Adrenal gland (tissue), 12 donors: ENCODE measurements around the gene THSD4. TPM values are rescaled to one million over a fixed set of nuclear protein-coding genes. Genes with fewer than 3 reads are reported as not detected.

Experiments used
- DNase-seq, 7 donors: peaks; one replicate each; pipeline ENCODE4 v3.0.0-alpha.2; 2019 to 2020
- H3K27ac ChIP-seq, 5 donors: fragments of 200-600 bp; sonication (generic) in 4 of 5; 1 replicate in 3 of 5; 2 replicates in 2 of 5; pipeline versions ENCODE4 v1.5.1 to v1.8.0; 2016 to 2020; ENCODE audit warnings: mild to moderate bottlenecking in 1 of 5
- H3K27me3 ChIP-seq: fragments of 200-600 bp; 2 replicates; pipeline ENCODE4 v1.8.0; 2021
- H3K36me3 ChIP-seq, 2 donors: fragments of 200-600 bp; replicated peaks in 1 of 2; 1 replicate in 1 of 2; 2 replicates in 1 of 2; pipeline versions ENCODE4 v1.5.1 to v1.8.0; 2018 to 2022
- H3K4me1 ChIP-seq, 2 donors: fragments of 200-600 bp; replicated peaks in 1 of 2; 1 replicate in 1 of 2; 2 replicates in 1 of 2; pipeline versions ENCODE4 v1.5.1 to v1.8.0; 2018 to 2021
- H3K4me3 ChIP-seq, 4 donors: fragments of 200-600 bp; sonication (generic) in 3 of 4; one replicate each; pipeline ENCODE4 v1.5.1; 2016 to 2018
- H3K9me3 ChIP-seq, 3 donors: fragments of 200-600 bp; sonication (generic) in 1 of 3; replicated peaks in 1 of 3; 1 replicate in 2 of 3; 2 replicates in 1 of 3; pipeline versions ENCODE4 v1.5.1 to v1.8.0; 2016 to 2021
- POLR2A ChIP-seq, 2 donors: fragments of 450-650 bp; IDR thresholded peaks; one replicate each; pipeline ENCODE4 v1.6.1; 2017; ENCODE audit warnings: antibody characterized with exemption in 2 of 2, mild to moderate bottlenecking in 2 of 2, moderate library complexity in 1 of 2
- WGBS, 4 donors: extraction: QIAGEN DNeasy Blood & Tissue Kit in 2 of 4; methylation state at CpG; one replicate each; pipeline versions ENCODE4 v1.1.5 to v1.1.7; 2013 to 2017; 5-methylcytosine and 5-hydroxymethylcytosine counted together
- intact Hi-C, 2 donors: fragments of 100-400 bp; cut with DNase I; formaldehyde crosslinking; loops; one replicate each; pipeline versions ENCODE4 v1.14.1 to v1.15.0; 2022 to 2023
- polyA plus RNA-seq, 3 donors: library from polyadenylated mRNA; stranded (reverse); fragments of 200-250 nt in 2 of 3; fragments of 350-450 nt in 1 of 3; fragmentation: Illumina TruSeq in 1 of 3; extraction: RNeasy Lipid Tissue Mini Kit (QIAGEN cat#74804) in 1 of 3; gene quantifications; one replicate each; pipeline ENCODE4 v1.2.3, GENCODE V29; 2013 to 2014
- total RNA-seq, 9 donors: library from RNA; depleted of rRNA in 4 of 9; stranded (reverse); fragments of >200 nt in 4 of 9; fragments of 120-200 nt in 1 of 9; fragmentation: NEBNext Ultra II Directional in 1 of 9; extraction: Animal tissue kit (Norgen Biotek cat#: 25700) in 1 of 9; gene quantifications; one replicate each; pipeline versions ENCODE4 v1.1.0 to v1.2.4, GENCODE V29; 2013 to 2023
- TF ChIP-seq, protein P1 (sequence below), 6 experiments: fragments of 450-650 bp in 4 of 6; fragments of 200-600 bp in 2 of 6; sonication (generic) in 1 of 6; IDR thresholded peaks; 1 replicate in 5 of 6; 2 replicates in 1 of 6; pipeline versions ENCODE4 v1.5.1 to v1.8.0; 2016 to 2021; ENCODE audit warnings: antibody characterized with exemption in 6 of 6, mild to moderate bottlenecking in 2 of 6, moderate library complexity in 1 of 6
- donor health status: healthy with polysubstance abuse.
- donor health status: Bipolar disorder and iron deficiency.
- donor health status: DM: yes; HTN: yes; CAD: no.
- donor health status: DM: no; HTN: no; CAD: no.
- donor health status: DM: no; HTN: no; CAD: no.
- donor health status: DM: yes; HTN: yes; CAD: no.

The THSD4 gene
- total and polyA plus RNA-seq, 12 donors: 5.3 to 53.2 (median 23.2) TPM

DNA sequence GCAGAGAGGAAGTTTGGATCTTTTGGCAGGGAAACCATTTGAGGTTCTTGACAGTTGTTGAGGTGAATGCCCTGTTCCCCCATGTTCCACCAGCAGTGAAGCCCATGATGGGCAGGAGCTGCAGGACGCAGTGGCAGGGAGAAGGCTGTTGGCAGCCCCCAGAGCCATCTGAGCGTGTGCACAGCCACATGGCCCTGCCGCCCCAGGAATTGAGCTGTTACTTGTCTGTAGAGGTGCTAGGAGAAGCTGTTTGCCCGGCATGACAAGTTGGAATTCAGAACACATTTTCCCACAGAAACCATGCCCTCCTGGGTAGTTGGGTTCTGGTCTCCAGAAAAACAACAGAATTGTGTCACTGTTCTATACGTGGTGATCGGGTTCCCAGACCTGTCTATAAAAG is 476.9 kb downstream of the THSD4 start:
- no peak for TF ChIP-seq POLR2A (IDR thresholded peaks at IDR 0.05)
- TF ChIP-seq, protein P1, sequence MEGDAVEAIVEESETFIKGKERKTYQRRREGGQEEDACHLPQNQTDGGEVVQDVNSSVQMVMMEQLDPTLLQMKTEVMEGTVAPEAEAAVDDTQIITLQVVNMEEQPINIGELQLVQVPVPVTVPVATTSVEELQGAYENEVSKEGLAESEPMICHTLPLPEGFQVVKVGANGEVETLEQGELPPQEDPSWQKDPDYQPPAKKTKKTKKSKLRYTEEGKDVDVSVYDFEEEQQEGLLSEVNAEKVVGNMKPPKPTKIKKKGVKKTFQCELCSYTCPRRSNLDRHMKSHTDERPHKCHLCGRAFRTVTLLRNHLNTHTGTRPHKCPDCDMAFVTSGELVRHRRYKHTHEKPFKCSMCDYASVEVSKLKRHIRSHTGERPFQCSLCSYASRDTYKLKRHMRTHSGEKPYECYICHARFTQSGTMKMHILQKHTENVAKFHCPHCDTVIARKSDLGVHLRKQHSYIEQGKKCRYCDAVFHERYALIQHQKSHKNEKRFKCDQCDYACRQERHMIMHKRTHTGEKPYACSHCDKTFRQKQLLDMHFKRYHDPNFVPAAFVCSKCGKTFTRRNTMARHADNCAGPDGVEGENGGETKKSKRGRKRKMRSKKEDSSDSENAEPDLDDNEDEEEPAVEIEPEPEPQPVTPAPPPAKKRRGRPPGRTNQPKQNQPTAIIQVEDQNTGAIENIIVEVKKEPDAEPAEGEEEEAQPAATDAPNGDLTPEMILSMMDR (IDR thresholded peaks at IDR 0.05): no peak
- H3K9me3 ChIP-seq: no peaks in the 10 kb centered on the region
- 89 to 94% (median 91%) methylated on average over 6 of the region's 6 CpGs for WGBS, 4 donors
- peaks cover 0 to 4% of the 10 kb centered on the region in 2 donors for H3K4me1 ChIP-seq
- no peak for DNase-seq
- no peak overlapping the region for H3K4me3 ChIP-seq
- H3K27me3 ChIP-seq: no peaks in the 10 kb centered on the region
- intact Hi-C loops: loop anchor here in 1 of 2 donors (10.0 kb wide), 1 partner anchor 57 kb away; no protein-coding TSS in a partner anchor
- H3K36me3 ChIP-seq: no peaks in the 10 kb centered on the region
- no peak overlapping the region for H3K27ac ChIP-seq

DNA sequence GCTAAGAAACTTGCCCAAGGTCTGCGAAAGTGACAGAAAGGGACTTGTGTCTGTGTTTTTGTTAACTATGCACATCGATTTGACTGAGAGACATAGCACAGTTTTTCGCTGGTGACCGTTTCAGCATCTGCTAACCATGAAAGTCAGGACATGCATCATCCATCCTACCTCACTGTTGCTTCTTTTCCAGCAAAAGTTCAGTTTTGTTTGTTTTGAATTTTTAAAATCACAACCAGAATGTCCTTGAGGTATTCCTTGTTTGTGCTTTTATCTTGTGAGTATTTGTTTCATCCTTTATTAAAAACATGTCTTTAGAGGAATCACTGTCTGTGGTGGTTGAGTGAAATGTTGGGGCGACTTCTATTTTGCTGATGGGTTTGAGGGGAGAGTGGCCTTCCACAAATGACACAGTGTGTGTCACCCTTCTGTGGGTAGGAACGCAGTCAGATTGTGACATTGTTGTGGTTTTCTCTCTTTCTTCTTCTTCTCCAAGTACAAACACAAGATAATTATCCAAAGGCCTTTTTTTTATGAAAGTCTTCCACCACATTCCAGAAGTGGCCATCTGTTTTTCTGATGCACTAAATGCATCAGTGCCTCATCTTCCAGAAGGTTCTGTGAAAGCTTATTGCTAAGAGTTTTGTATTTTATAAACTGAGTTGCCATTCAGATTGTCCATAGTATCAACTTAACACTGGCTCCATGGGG is 480.7 kb downstream of the THSD4 start:
- Histone ChIP-seq H3K4me3 (no peak overlapping the region), H3K27ac (no peak overlapping the region), H3K36me3 (no peaks in the 10 kb centered on the region), H3K4me1 (peaks cover 0 to 15% of the 10 kb centered on the region in 2 donors), H3K27me3 (no peaks in the 10 kb centered on the region), H3K9me3 (no peaks in the 10 kb centered on the region)
- intact Hi-C loops: loop anchor here in 1 of 2 donors (10.0 kb wide), 1 partner anchor 61 kb away; no protein-coding TSS in a partner anchor
- TF ChIP-seq, protein P1 (IDR thresholded peaks at IDR 0.05): no peak
- no peak for TF ChIP-seq POLR2A (IDR thresholded peaks at IDR 0.05)
- 79 to 93% (median 87%) methylated on average over 6 of the region's 6 CpGs for WGBS, 4 donors
- DNase-seq: no peak

DNA sequence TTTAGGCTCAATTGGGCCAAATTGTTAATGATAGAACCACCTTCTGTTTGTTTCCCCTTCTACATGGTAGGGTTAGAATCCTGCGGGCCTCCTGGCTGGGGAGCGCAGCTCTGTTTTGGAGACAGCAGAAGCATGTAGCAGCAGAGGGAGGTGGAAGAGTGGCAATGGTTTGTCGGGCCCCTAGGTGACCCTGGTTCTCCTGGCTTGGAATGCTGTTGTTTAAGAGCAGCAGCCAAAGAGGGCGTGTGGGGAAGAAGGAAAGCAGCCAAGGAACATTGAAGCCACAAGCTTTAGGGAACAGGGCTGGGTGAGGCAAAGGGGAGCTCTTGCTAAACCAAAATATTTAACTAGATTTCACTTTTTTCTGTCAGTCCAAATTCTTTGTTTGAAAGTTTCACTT is 481.4 kb downstream of the THSD4 start:
- H3K4me1 ChIP-seq: peaks cover 0 to 15% of the 10 kb centered on the region in 2 donors
- no peak for TF ChIP-seq POLR2A (IDR thresholded peaks at IDR 0.05)
- TF ChIP-seq, protein P1 (IDR thresholded peaks at IDR 0.05): no peak
- peak in 6 of 7 donors; percentile 24 to 72 (median 56) for DNase-seq
- intact Hi-C loops: loop anchor here in 1 of 2 donors (10.0 kb wide), 1 partner anchor 62 kb away; no protein-coding TSS in a partner anchor
- WGBS, 4 donors: 35 to 41% (median 35%) methylated on average over 4 of the region's 4 CpGs
- H3K4me3 ChIP-seq: no peak overlapping the region
- no peaks in the 10 kb centered on the region for H3K36me3 ChIP-seq
- no peaks in the 10 kb centered on the region for H3K9me3 ChIP-seq
- no peaks in the 10 kb centered on the region for H3K27me3 ChIP-seq
- H3K27ac ChIP-seq: no peak overlapping the region

DNA sequence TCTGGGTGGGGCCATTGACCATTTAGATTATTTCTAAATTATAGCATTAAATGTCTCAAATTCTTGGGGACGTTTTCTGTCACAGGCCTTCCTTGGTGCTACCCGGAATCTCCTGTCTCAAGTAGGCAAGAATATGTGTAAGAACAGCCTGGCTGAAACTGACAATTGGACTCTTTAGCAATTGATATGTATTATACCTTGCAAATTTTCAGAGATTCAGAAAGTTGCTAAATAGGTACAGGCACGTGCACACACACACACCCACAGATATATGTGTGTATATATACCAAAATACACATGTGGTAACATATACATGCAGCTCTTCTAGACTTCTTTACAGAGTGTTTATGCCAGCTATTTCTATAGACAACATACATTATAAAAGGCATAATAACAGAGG is 481.9 kb downstream of the THSD4 start:
- H3K4me1 ChIP-seq: peaks cover 0 to 15% of the 10 kb centered on the region in 2 donors
- 74 to 89% (median 79%) methylated on average over 3 of the region's 3 CpGs for WGBS, 4 donors
- no peak overlapping the region for H3K4me3 ChIP-seq
- DNase-seq: no peak
- no peaks in the 10 kb centered on the region for H3K36me3 ChIP-seq
- intact Hi-C loops: loop anchor here in 1 of 2 donors (10.0 kb wide), 1 partner anchor 62 kb away; no protein-coding TSS in a partner anchor
- H3K27ac ChIP-seq: peak overlapping the region in 1 of 5 donors; percentile 54
- H3K27me3 ChIP-seq: no peaks in the 10 kb centered on the region
- TF ChIP-seq, protein P1 (IDR thresholded peaks at IDR 0.05): no peak
- TF ChIP-seq POLR2A (IDR thresholded peaks at IDR 0.05): no peak
- H3K9me3 ChIP-seq: no peaks in the 10 kb centered on the region
